Hindlimb muscle (tissue), 1 donor: ENCODE results near the gene GSN. TPM values are rescaled to one million over a fixed set of nuclear protein-coding genes. Genes with fewer than 3 reads are reported as not detected.

ENCODE experiments used
- DNase-seq: peaks from one replicate; pipeline ENCODE4 v3.0.0-alpha.2; 2013
- polyA plus RNA-seq: library from polyadenylated mRNA; unstranded; fragments of 120-200 nt; gene quantifications from one replicate; pipeline ENCODE4 v1.2.1, GENCODE V29; 2013; ENCODE audit not compliant: insufficient read length

Gene GSN
- polyA plus RNA-seq, 1 donor = 316 TPM

GRCh38 chr9:121246821-121247561 lies 21.0 kb upstream of the GSN start:
- no peak for DNase-seq

GRCh38 chr9:121249563-121249962 lies 18.4 kb upstream of the GSN start:
- no peak for DNase-seq

GRCh38 chr9:121252104-121252851 lies 15.7 kb upstream of the GSN start:
- DNase-seq = no peak

GRCh38 chr9:121253162-121253561 lies 14.8 kb upstream of the GSN start:
- DNase-seq = no peak

GRCh38 chr9:121253821-121254501 lies 14.0 kb upstream of the GSN start:
- DNase-seq = no peak

GRCh38 chr9:121259498-121259897 lies 8.5 kb upstream of the GSN start:
- no peak for DNase-seq

GRCh38 chr9:121259935-121260334 lies 8.0 kb upstream of the GSN start:
- DNase-seq = no peak

GRCh38 chr9:121260457-121261106 lies 7.4 kb upstream of the GSN start:
- DNase-seq = no peak

- no peak for DNase-seq
These were observed 6.9 kb upstream of the GSN start for GRCh38 chr9:121261107-121261460.

GRCh38 chr9:121261755-121262154 lies 6.2 kb upstream of the GSN start:
- DNase-seq = no peak

GRCh38 chr9:121262423-121262822 lies 5.5 kb upstream of the GSN start:
- DNase-seq = no peak

GRCh38 chr9:121262953-121263352 lies 5.0 kb upstream of the GSN start:
- DNase-seq = no peak

- DNase-seq = no peak
These were observed 1.6 kb upstream of the GSN start for GRCh38 chr9:121266356-121266755.

- no peak for DNase-seq
These were observed 884 bp upstream of the GSN start for GRCh38 chr9:121266906-121267650.

GRCh38 chr9:121268598-121268850 lies 562 bp downstream of the GSN start:
- no peak for DNase-seq

- no peak for DNase-seq
These were observed 1.1 kb downstream of the GSN start for GRCh38 chr9:121268851-121269641.

GRCh38 chr9:121269642-121270254 lies 1.8 kb downstream of the GSN start:
- DNase-seq = no peak

GRCh38 chr9:121271368-121272341 lies 3.7 kb downstream of the GSN start:
- DNase-seq = peak; percentile 69

GRCh38 chr9:121272401-121272948 lies 4.5 kb downstream of the GSN start:
- DNase-seq = no peak
